Memory B cell (primary cell): Measurements from ENCODE around the gene PAFAH1B2.
"Not testable (repeated sequence)": the region's sequence is repeated elsewhere in the genome, so short reads cannot be mapped to it uniquely, and the experiment has no call there.

Experiments
- ATAC-seq: fragments of 150-1000 bp; cut with Tn5 transposase; 2 replicates; pipeline ENCODE4 v1.10.0; 2021; ENCODE audit warnings: low read depth, mild to moderate bottlenecking, moderate library complexity
- DNase-seq, 2 donors: peaks; one replicate each; pipeline ENCODE4 v3.0.0; 2022; ENCODE audit warnings: low spot score in 2 of 2
- H3K27ac Mint-ChIP-seq: one replicate; pipeline ENCODE4 v1.8.0; 2022; ENCODE audit warnings: mild to moderate bottlenecking, moderate library complexity, mixed read lengths
- H3K27me3 Mint-ChIP-seq: one replicate; pipeline ENCODE4 v1.8.0; 2022; ENCODE audit warnings: mixed read lengths
- H3K36me3 Mint-ChIP-seq: one replicate; pipeline ENCODE4 v1.8.0; 2022; ENCODE audit warnings: mild to moderate bottlenecking, mixed read lengths
- H3K4me1 Mint-ChIP-seq: one replicate; pipeline ENCODE4 v1.8.0; 2022; ENCODE audit warnings: mixed read lengths
- H3K4me3 Mint-ChIP-seq: one replicate; pipeline ENCODE4 v1.8.0; 2022; ENCODE audit warnings: mild to moderate bottlenecking, moderate library complexity, mixed read lengths
- H3K9me3 Mint-ChIP-seq: one replicate; pipeline ENCODE4 v1.8.0; 2022; ENCODE audit warnings: mixed read lengths

The PAFAH1B2 gene

DNA sequence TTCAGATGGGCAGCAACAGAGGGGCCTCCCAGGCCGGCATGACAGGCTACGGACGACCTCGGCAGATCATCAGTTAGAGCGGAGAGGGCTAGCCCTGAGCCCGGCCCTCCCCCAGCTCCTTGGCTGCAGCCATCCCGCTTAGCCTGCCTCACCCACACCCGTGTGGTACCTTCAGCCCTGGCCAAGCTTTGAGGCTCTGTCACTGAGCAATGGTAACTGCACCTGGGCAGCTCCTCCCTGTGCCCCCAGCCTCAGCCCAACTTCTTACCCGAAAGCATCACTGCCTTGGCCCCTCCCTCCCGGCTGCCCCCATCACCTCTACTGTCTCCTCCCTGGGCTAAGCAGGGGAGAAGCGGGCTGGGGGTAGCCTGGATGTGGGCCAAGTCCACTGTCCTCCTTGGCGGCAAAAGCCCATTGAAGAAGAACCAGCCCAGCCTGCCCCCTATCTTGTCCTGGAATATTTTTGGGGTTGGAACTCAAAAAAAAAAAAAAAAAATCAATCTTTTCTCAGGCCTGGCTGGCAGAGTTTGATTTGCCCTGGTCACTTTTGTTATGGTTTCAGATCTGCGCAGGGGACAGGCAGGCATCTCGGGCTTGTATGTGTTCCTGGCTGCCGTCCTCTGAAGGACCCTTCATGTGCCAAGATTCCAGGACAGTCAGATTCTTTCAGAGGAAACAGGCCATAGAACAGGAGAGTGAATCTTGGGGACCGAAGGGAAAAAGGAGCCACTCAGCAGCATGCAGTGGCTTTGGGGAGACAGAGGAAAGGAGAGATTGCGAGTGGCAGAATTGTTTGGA, 60.4 kb downstream of the PAFAH1B2 start:
- no peak for ATAC-seq
- H3K9me3 Mint-ChIP-seq, result no peaks in the 10 kb centered on the region

GRCh38 chr11:117205211-117205818, 61.2 kb downstream of the PAFAH1B2 start:
- Mint-ChIP-seq H3K27ac (peak overlapping the region; percentile 19), H3K4me3 (no peak overlapping the region), H3K9me3 (no peaks in the 10 kb centered on the region)

More for the DNA sequence above, 60.4 kb downstream of the PAFAH1B2 start:
- H3K4me1 Mint-ChIP-seq, result peaks cover 7% of the 10 kb centered on the region
- DNase-seq, result no peak
- H3K4me3 Mint-ChIP-seq, result no peak overlapping the region
- H3K36me3 Mint-ChIP-seq, result peaks cover 21% of the 10 kb centered on the region
- no peaks in the 10 kb centered on the region for H3K27me3 Mint-ChIP-seq
- peak overlapping the region; percentile 19 for H3K27ac Mint-ChIP-seq

GRCh38 chr11:117206111-117206510, 62.0 kb downstream of the PAFAH1B2 start:
- not testable (repeated sequence) for H3K4me3 Mint-ChIP-seq, H3K4me1 Mint-ChIP-seq, ATAC-seq, H3K27me3 Mint-ChIP-seq, DNase-seq, H3K9me3 Mint-ChIP-seq, H3K27ac Mint-ChIP-seq
- peaks cover 25% of the 10 kb centered on the region for H3K36me3 Mint-ChIP-seq

More at GRCh38 chr11:117205211-117205818, 61.2 kb downstream of the PAFAH1B2 start:
- ATAC-seq, result no peak
- DNase-seq, result no peak
- H3K4me1 Mint-ChIP-seq, result peaks cover 7% of the 10 kb centered on the region
- H3K27me3 Mint-ChIP-seq, result no peaks in the 10 kb centered on the region
- H3K36me3 Mint-ChIP-seq, result peaks cover 21% of the 10 kb centered on the region

- not testable (repeated sequence) for H3K4me3 Mint-ChIP-seq, H3K27ac Mint-ChIP-seq, DNase-seq, H3K9me3 Mint-ChIP-seq, H3K27me3 Mint-ChIP-seq, H3K4me1 Mint-ChIP-seq, ATAC-seq
- H3K36me3 Mint-ChIP-seq, result peaks cover 30% of the 10 kb centered on the region
Observed at GRCh38 chr11:117206859-117207258, 62.8 kb downstream of the PAFAH1B2 start.

- H3K27me3 Mint-ChIP-seq, ATAC-seq, H3K4me3 Mint-ChIP-seq, H3K4me1 Mint-ChIP-seq, H3K9me3 Mint-ChIP-seq, DNase-seq, H3K27ac Mint-ChIP-seq: not testable (repeated sequence)
- H3K36me3 Mint-ChIP-seq, result peaks cover 30% of the 10 kb centered on the region
Observed at GRCh38 chr11:117207481-117207880, 63.4 kb downstream of the PAFAH1B2 start.

GRCh38 chr11:117208710-117209109, 64.6 kb downstream of the PAFAH1B2 start:
- H3K4me3 Mint-ChIP-seq, ATAC-seq, DNase-seq, H3K4me1 Mint-ChIP-seq, H3K27me3 Mint-ChIP-seq, H3K9me3 Mint-ChIP-seq, H3K27ac Mint-ChIP-seq: not testable (repeated sequence)
- H3K36me3 Mint-ChIP-seq, result peaks cover 33% of the 10 kb centered on the region

GRCh38 chr11:117209351-117210125, 65.5 kb downstream of the PAFAH1B2 start:
- H3K4me3 Mint-ChIP-seq, ATAC-seq, H3K27me3 Mint-ChIP-seq, DNase-seq, H3K4me1 Mint-ChIP-seq, H3K9me3 Mint-ChIP-seq: not testable (repeated sequence)
- Mint-ChIP-seq H3K36me3 (peaks cover 35% of the 10 kb centered on the region), H3K27ac (peak overlapping the region; percentile 3)

DNA sequence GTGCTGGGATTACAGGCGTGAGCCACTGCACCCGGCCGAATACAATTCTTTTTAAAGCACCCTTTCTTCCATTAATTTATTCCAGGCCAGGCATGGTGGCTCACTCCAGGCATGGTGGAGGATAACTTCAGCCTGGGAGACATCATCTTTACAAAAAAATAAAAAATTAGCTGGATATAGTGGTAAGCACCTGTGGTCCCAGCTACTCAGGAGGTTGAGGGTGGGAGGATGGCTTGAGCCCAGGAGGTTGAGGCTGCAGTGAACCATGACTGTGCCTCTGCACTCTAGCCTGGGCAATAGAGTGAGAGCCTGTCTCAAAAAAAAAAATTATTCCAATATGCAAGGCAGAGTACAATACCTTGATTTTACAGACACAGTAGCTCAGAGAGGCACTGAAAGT, 66.5 kb downstream of the PAFAH1B2 start:
- no peaks in the 10 kb centered on the region for H3K9me3 Mint-ChIP-seq
- no peaks in the 10 kb centered on the region for H3K27me3 Mint-ChIP-seq
- peaks cover 3% of the 10 kb centered on the region for H3K4me1 Mint-ChIP-seq
- peaks cover 31% of the 10 kb centered on the region for H3K36me3 Mint-ChIP-seq
- ATAC-seq (no peak), DNase-seq (no peak)
- H3K4me3 Mint-ChIP-seq, result no peak overlapping the region
- H3K27ac Mint-ChIP-seq, result peak overlapping the region; percentile 31

DNA sequence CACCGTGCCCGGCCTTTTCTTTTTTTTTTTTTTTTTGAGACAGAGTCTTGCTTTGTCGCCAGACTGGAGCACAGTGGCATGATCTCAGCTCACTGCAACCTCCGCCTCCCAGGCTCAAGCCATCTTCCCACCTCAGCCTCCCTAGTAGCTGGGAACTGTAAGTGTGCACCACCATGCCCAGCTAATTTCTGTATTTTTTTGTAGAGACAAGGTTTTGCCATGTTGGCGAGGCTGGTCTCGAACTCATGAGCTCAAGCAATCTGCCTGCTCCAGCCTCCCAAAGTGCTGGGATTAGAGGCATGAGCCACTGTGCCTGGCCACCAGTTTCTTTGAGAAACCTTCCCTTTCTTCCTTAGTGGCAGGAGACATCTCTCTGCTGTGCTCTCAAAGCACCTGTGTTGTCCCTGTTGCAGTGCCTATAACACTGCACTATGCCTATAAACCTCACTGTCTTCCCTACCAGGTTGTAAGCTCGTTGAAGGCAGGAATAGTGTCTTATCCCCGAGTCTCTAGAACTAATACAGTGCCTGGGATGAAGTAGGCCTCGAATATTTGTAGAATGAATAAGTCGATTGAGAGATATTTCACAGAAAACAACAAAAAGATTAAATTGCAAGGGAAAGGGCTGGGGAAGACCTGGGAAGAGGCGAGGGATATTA, 68.7 kb downstream of the PAFAH1B2 start:
- H3K4me1 Mint-ChIP-seq, result peaks cover 3% of the 10 kb centered on the region
- no peak for DNase-seq
- H3K4me3 Mint-ChIP-seq, result no peak overlapping the region
- no peak for ATAC-seq
- H3K9me3 Mint-ChIP-seq, result no peaks in the 10 kb centered on the region
- no peak overlapping the region for H3K27ac Mint-ChIP-seq
- no peaks in the 10 kb centered on the region for H3K27me3 Mint-ChIP-seq
- peaks cover 37% of the 10 kb centered on the region for H3K36me3 Mint-ChIP-seq

- DNase-seq, result no peak
- Mint-ChIP-seq H3K27ac (peak overlapping the region; percentile 65), H3K4me1 (peaks cover 5% of the 10 kb centered on the region), H3K4me3 (no peak overlapping the region), H3K36me3 (peaks cover 45% of the 10 kb centered on the region), H3K9me3 (no peaks in the 10 kb centered on the region), H3K27me3 (no peaks in the 10 kb centered on the region)
- ATAC-seq, result no peak
Observed at GRCh38 chr11:117214404-117215110, 70.5 kb downstream of the PAFAH1B2 start.

DNA sequence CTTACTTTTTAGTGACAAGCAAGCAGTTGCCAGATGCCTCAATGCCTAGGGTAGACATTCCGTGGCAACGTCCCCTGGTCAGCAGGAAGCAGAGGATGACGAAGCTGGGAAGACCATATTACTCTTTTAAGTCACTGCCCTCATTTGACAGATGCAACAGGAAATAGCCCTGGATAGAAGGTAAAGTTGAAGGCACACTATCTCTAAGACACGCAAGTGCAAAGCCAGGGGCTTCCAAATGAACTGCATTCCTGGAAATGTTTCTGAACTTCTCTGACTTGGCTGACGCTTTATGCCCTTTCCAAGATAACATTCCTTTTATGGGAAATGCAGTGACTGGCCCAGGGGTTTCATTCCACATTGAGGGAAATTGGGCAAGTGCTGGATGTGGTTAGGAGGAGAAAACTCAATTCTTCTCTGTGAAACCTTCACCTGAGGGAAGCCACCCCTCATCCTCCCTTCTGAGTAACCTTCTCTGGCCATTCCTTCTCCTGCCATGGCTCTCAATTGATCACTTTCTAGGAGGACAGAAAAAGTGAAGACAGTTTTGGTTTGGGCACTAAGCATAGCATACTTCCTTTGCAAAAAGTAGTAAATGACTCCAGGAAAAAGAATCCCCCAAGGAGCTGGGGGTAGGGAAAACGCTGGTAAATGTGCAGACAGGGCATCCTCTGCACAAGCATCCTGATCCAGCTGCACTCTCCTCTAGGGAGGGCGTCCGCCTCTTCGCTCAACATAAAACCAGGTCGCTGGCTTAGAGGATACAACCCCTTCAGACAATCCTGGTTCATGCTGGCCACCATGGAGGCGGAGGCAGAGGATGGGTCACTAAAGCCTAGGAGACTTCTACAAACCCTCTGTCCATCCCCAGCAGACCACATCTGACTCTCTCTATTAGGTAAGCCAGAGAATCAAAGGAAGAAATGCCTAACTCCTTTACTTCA, 73.3 kb downstream of the PAFAH1B2 start:
- Mint-ChIP-seq H3K27me3 (no peaks in the 10 kb centered on the region), H3K36me3 (peaks cover 48% of the 10 kb centered on the region), H3K4me3 (no peak overlapping the region), H3K4me1 (peaks cover 7% of the 10 kb centered on the region), H3K27ac (peak overlapping the region; percentile 24), H3K9me3 (no peaks in the 10 kb centered on the region)
- ATAC-seq (no peak), DNase-seq (no peak)

- peaks cover 7% of the 10 kb centered on the region for H3K4me1 Mint-ChIP-seq
- ATAC-seq (no peak), DNase-seq (no peak)
- no peak overlapping the region for H3K4me3 Mint-ChIP-seq
- H3K27ac Mint-ChIP-seq, result peak overlapping the region; percentile 65
- H3K27me3 Mint-ChIP-seq, result no peaks in the 10 kb centered on the region
- no peaks in the 10 kb centered on the region for H3K9me3 Mint-ChIP-seq
- H3K36me3 Mint-ChIP-seq, result peaks cover 43% of the 10 kb centered on the region
Observed at GRCh38 chr11:117218133-117218915, 74.2 kb downstream of the PAFAH1B2 start.
